Measurements from ENCODE around the gene FSTL4. TPM values are rescaled to one million over a fixed set of nuclear protein-coding genes. Genes with fewer than 3 reads are reported as not detected.

Gene FSTL4
- polyA plus RNA-seq, 3 donors from 2014 or later: not detected

- Mint-ChIP-seq H3K27me3 (ENCODE audit: low read depth in 3 of 3) (peaks cover 2 to 4% (median 2%) of the 10 kb centered on the region in 3 donors), H3K36me3 (no peaks in the 10 kb centered on the region), H3K4me1 (no peaks in the 10 kb centered on the region), H3K9me3 (no peaks in the 10 kb centered on the region), H3K27ac (no peak overlapping the region), H3K4me3 (no peak overlapping the region)
- no peak for DNase-seq
Measured at GRCh38 chr5:133528841-133529240, 83.5 kb downstream of the FSTL4 start.

- no peaks in the 10 kb centered on the region for H3K36me3 Mint-ChIP-seq
- no peak overlapping the region for H3K27ac Mint-ChIP-seq
- no peak overlapping the region for H3K4me3 Mint-ChIP-seq
- H3K4me1 Mint-ChIP-seq: no peaks in the 10 kb centered on the region
- no peaks in the 10 kb centered on the region for H3K9me3 Mint-ChIP-seq
- H3K27me3 Mint-ChIP-seq (ENCODE audit: low read depth in 3 of 3): peaks cover 2 to 5% (median 3%) of the 10 kb centered on the region in 3 donors
- no peak for DNase-seq
Measured at GRCh38 chr5:133527311-133527710, 85.0 kb downstream of the FSTL4 start.

GRCh38 chr5:133526368-133526767 lies 86.0 kb downstream of the FSTL4 start:
- no peak for DNase-seq
- Mint-ChIP-seq H3K9me3 (no peaks in the 10 kb centered on the region), H3K4me1 (no peaks in the 10 kb centered on the region), H3K27ac (no peak overlapping the region), H3K36me3 (no peaks in the 10 kb centered on the region), H3K4me3 (no peak overlapping the region), H3K27me3 (ENCODE audit: low read depth in 3 of 3) (peaks cover 2 to 5% (median 3%) of the 10 kb centered on the region in 3 donors)

GRCh38 chr5:133525126-133525525 lies 87.2 kb downstream of the FSTL4 start:
- Mint-ChIP-seq H3K27me3 (ENCODE audit: low read depth in 3 of 3) (peaks cover 2 to 5% (median 3%) of the 10 kb centered on the region in 3 donors), H3K4me1 (no peaks in the 10 kb centered on the region), H3K4me3 (no peak overlapping the region), H3K27ac (no peak overlapping the region), H3K36me3 (no peaks in the 10 kb centered on the region), H3K9me3 (no peaks in the 10 kb centered on the region)
- DNase-seq: no peak

GRCh38 chr5:133524666-133525065 lies 87.7 kb downstream of the FSTL4 start:
- no peak for DNase-seq
- H3K9me3 Mint-ChIP-seq: no peaks in the 10 kb centered on the region
- no peaks in the 10 kb centered on the region for H3K4me1 Mint-ChIP-seq
- peaks cover 2 to 5% (median 3%) of the 10 kb centered on the region in 3 donors for H3K27me3 Mint-ChIP-seq (ENCODE audit: low read depth in 3 of 3)
- no peak overlapping the region for H3K4me3 Mint-ChIP-seq
- no peaks in the 10 kb centered on the region for H3K36me3 Mint-ChIP-seq
- no peak overlapping the region for H3K27ac Mint-ChIP-seq

GRCh38 chr5:133523961-133524586 lies 88.3 kb downstream of the FSTL4 start:
- Mint-ChIP-seq H3K27me3 (ENCODE audit: low read depth in 3 of 3) (peaks cover 2 to 5% (median 3%) of the 10 kb centered on the region in 3 donors), H3K36me3 (no peaks in the 10 kb centered on the region), H3K4me3 (no peak overlapping the region), H3K27ac (no peak overlapping the region), H3K9me3 (no peaks in the 10 kb centered on the region), H3K4me1 (no peaks in the 10 kb centered on the region)
- no peak for DNase-seq

- Mint-ChIP-seq H3K4me3 (no peak overlapping the region), H3K36me3 (no peaks in the 10 kb centered on the region), H3K27me3 (ENCODE audit: low read depth in 3 of 3) (peaks cover 2 to 5% (median 3%) of the 10 kb centered on the region in 3 donors), H3K27ac (no peak overlapping the region), H3K4me1 (no peaks in the 10 kb centered on the region), H3K9me3 (no peaks in the 10 kb centered on the region)
- no peak for DNase-seq
Measured at GRCh38 chr5:133523013-133523658, 89.2 kb downstream of the FSTL4 start.

- no peak for DNase-seq
- H3K27ac Mint-ChIP-seq: no peak overlapping the region
- H3K36me3 Mint-ChIP-seq: no peaks in the 10 kb centered on the region
- no peaks in the 10 kb centered on the region for H3K4me1 Mint-ChIP-seq
- no peak overlapping the region for H3K4me3 Mint-ChIP-seq
- H3K9me3 Mint-ChIP-seq: no peaks in the 10 kb centered on the region
- peaks cover 2 to 5% (median 3%) of the 10 kb centered on the region in 3 donors for H3K27me3 Mint-ChIP-seq (ENCODE audit: low read depth in 3 of 3)
Measured at GRCh38 chr5:133521801-133522200, 90.5 kb downstream of the FSTL4 start.

- Mint-ChIP-seq H3K4me1 (no peaks in the 10 kb centered on the region), H3K36me3 (no peaks in the 10 kb centered on the region), H3K27ac (no peak overlapping the region), H3K4me3 (no peak overlapping the region), H3K9me3 (no peaks in the 10 kb centered on the region), H3K27me3 (ENCODE audit: low read depth in 3 of 3) (peaks cover 2 to 5% (median 2%) of the 10 kb centered on the region in 3 donors)
- DNase-seq: no peak
Measured at GRCh38 chr5:133520991-133521706, 91.2 kb downstream of the FSTL4 start.

GRCh38 chr5:133520062-133520461 lies 92.3 kb downstream of the FSTL4 start:
- DNase-seq: no peak
- peaks cover 2 to 5% (median 2%) of the 10 kb centered on the region in 3 donors for H3K27me3 Mint-ChIP-seq (ENCODE audit: low read depth in 3 of 3)
- H3K9me3 Mint-ChIP-seq: no peaks in the 10 kb centered on the region
- no peaks in the 10 kb centered on the region for H3K4me1 Mint-ChIP-seq
- no peaks in the 10 kb centered on the region for H3K36me3 Mint-ChIP-seq
- no peak overlapping the region for H3K4me3 Mint-ChIP-seq
- no peak overlapping the region for H3K27ac Mint-ChIP-seq

GRCh38 chr5:133519191-133519590 lies 93.2 kb downstream of the FSTL4 start:
- Mint-ChIP-seq H3K27ac (no peak overlapping the region), H3K9me3 (no peaks in the 10 kb centered on the region), H3K36me3 (no peaks in the 10 kb centered on the region), H3K27me3 (ENCODE audit: low read depth in 3 of 3) (peaks cover 2 to 4% (median 2%) of the 10 kb centered on the region in 3 donors), H3K4me3 (no peak overlapping the region), H3K4me1 (no peaks in the 10 kb centered on the region)
- DNase-seq: no peak

GRCh38 chr5:133514456-133514855 lies 97.9 kb downstream of the FSTL4 start:
- no peak for DNase-seq
- Mint-ChIP-seq H3K4me3 (no peak overlapping the region), H3K9me3 (no peaks in the 10 kb centered on the region), H3K27me3 (ENCODE audit: low read depth in 3 of 3) (peaks cover 0 to 3% (median 2%) of the 10 kb centered on the region in 3 donors), H3K4me1 (no peaks in the 10 kb centered on the region), H3K27ac (no peak overlapping the region), H3K36me3 (no peaks in the 10 kb centered on the region)

GRCh38 chr5:133512896-133513295 lies 99.4 kb downstream of the FSTL4 start:
- Mint-ChIP-seq H3K36me3 (no peaks in the 10 kb centered on the region), H3K27ac (no peak overlapping the region), H3K27me3 (ENCODE audit: low read depth in 3 of 3) (peaks cover 0 to 3% (median 2%) of the 10 kb centered on the region in 3 donors), H3K4me1 (no peaks in the 10 kb centered on the region), H3K4me3 (no peak overlapping the region), H3K9me3 (no peaks in the 10 kb centered on the region)
- no peak for DNase-seq

GRCh38 chr5:133511653-133512235 lies 100.6 kb downstream of the FSTL4 start:
- peak overlapping the region in 1 of 6 donors; percentile 45 for H3K27ac Mint-ChIP-seq
- peaks cover 0 to 3% (median 2%) of the 10 kb centered on the region in 3 donors for H3K27me3 Mint-ChIP-seq (ENCODE audit: low read depth in 3 of 3)
- no peaks in the 10 kb centered on the region for H3K4me1 Mint-ChIP-seq
- H3K9me3 Mint-ChIP-seq: no peaks in the 10 kb centered on the region
- no peak overlapping the region for H3K4me3 Mint-ChIP-seq
- no peaks in the 10 kb centered on the region for H3K36me3 Mint-ChIP-seq
- DNase-seq: no peak
